ENCODE measurements around the gene TMEM120B. TPM values are rescaled to one million over a fixed set of nuclear protein-coding genes. Genes with fewer than 3 reads are reported as not detected.

The TMEM120B gene
- total RNA-seq, 4 donors from 2014 or later: 3.5 to 7.2 (median 5.1) TPM

DNA sequence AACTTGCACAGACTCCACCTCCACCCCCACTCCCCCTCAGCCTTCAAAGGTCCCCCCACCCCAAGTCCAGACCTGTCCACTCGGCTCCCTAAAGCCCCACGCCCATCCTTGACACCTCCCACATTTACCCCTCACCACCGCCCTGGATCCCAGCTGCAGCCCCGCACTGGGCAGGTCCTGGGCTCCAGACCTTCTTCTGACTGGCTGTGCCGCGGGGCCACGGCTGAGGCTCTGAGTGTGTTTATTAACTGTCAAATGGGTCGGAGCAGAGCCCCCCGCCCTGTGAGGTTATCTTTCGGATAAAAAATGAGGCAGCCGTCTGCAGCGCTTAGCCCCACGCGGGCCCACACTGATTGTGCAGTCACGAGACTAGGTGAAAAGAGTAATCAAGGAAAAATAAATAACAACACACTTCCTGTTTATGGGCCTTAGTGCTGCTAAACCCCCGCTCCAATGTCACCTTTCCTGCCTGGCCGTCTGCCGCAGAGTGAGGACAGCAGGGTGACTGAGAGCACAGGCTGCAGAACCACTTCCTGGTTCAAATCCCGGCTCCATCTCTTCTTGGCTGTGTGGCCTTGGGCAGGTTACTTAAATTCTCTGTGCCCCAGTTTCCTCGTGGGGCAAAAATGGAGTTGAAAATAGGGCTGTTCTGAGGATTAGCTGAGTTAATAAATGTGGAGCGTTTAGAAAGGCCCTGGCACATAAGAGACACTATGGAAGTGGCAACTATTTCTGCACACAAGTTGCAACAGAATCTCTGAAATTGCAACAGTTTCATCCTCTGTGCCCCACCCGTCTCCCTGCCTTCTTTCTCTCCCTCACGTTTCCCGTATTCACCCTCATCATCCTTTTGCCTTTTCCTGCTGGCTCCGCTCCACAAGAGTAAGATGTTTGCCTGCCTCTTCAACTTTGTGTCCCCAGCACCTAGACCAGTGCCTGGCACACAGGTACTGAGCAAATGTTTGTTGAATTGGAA is 100.7 kb downstream of the TMEM120B start:
- no peak for DNase-seq (ENCODE audit: low spot score in 2 of 2)
- TF ChIP-seq POLR2A (IDR thresholded peaks at IDR 0.05): no peak
- TF ChIP-seq, protein P1, sequence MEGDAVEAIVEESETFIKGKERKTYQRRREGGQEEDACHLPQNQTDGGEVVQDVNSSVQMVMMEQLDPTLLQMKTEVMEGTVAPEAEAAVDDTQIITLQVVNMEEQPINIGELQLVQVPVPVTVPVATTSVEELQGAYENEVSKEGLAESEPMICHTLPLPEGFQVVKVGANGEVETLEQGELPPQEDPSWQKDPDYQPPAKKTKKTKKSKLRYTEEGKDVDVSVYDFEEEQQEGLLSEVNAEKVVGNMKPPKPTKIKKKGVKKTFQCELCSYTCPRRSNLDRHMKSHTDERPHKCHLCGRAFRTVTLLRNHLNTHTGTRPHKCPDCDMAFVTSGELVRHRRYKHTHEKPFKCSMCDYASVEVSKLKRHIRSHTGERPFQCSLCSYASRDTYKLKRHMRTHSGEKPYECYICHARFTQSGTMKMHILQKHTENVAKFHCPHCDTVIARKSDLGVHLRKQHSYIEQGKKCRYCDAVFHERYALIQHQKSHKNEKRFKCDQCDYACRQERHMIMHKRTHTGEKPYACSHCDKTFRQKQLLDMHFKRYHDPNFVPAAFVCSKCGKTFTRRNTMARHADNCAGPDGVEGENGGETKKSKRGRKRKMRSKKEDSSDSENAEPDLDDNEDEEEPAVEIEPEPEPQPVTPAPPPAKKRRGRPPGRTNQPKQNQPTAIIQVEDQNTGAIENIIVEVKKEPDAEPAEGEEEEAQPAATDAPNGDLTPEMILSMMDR (IDR thresholded peaks at IDR 0.05): no peak
- H3K4me3 ChIP-seq (ENCODE audit: low read depth, poor library complexity, severe bottlenecking): no peak overlapping the region
- intact Hi-C loops (cut with DNase I; ENCODE audit: low total_unique reads): no loop called here
- 55 to 56% methylated on average over 25 of the region's 25 CpGs for WGBS, 2 donors

DNA sequence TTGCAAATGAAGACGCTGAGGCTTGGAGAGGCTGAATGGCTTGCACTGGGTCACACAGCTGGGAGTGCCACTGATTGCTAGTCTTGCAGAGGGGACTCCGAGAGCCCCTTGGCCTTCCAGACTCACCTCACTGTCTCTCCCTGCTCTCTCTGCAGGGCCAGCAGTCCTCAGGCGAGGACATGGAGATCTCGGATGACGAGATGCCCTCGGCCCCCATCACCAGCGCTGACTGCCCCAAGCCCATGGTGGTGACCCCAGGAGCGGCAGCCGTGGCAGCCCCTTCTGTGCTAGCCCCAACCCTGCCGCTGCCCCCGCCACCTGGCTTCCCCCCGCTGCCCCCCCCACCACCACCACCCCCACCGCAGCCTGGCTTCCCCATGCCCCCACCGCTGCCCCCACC is 101.4 kb downstream of the TMEM120B start:
- H3K4me3 ChIP-seq (ENCODE audit: low read depth, poor library complexity, severe bottlenecking): no peak overlapping the region
- no peak for TF ChIP-seq POLR2A (IDR thresholded peaks at IDR 0.05)
- TF ChIP-seq, protein P1 (IDR thresholded peaks at IDR 0.05): no peak
- WGBS, 2 donors: 89 to 90% methylated on average over 7 to 13 of the region's 14 CpGs
- intact Hi-C loops (cut with DNase I; ENCODE audit: low total_unique reads): no loop called here
- no peak for DNase-seq (ENCODE audit: low spot score in 2 of 2)

DNA sequence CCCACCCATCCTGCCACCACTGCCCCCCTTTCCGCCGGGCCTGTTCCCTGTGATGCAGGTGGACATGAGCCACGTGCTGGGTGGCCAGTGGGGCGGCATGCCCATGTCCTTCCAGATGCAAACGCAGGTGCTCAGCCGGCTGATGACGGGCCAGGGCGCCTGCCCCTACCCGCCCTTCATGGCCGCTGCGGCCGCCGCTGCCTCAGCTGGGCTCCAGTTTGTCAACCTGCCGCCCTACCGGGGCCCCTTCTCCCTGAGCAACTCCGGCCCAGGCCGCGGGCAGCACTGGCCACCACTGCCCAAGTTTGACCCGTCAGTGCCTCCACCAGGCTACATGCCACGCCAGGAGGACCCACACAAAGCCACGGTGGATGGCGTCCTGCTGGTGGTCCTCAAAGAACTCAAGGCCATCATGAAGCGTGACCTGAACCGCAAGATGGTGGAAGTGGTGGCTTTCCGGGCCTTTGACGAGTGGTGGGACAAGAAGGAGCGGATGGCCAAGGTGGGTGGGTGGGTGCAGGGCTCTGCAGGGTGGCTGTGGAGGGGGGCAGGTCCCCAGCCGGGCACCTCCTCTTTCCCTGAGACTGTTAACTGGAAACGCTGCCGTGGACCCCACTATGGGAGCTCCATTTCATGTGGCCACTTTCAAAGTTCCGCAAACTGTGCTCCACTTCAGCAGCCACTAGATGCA is 102.0 kb downstream of the TMEM120B start:
- WGBS, 2 donors: 92% methylated on average over 21 to 31 of the region's 31 CpGs
- peak in 1 of 2 donors; percentile 86 for DNase-seq (ENCODE audit: low spot score in 2 of 2)

DNA sequence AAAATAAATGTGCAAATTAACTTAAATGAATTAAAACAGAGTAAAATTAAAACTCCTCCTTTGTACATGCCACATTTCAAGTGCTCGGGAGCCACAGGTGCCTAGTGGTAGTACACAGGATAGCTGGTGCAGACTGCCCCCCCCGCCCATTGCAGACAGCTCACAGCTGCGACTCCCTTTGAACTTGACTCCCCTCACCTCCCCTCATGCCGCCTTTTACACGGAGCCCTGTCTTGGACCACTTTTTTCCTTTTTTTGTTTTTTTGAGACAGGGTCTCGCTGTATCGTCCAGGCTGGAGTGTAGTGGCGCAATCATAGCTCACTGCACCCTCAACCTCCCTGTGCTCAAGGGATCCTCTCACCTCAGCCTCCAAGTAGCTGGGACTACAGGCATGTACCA is 102.7 kb downstream of the TMEM120B start:
- TF ChIP-seq POLR2A (IDR thresholded peaks at IDR 0.05): no peak
- TF ChIP-seq, protein P1 (IDR thresholded peaks at IDR 0.05): no peak
- 82 to 91% methylated on average over 8 of the region's 8 CpGs for WGBS, 2 donors
- intact Hi-C loops (cut with DNase I; ENCODE audit: low total_unique reads): no loop called here
- no peak overlapping the region for H3K4me3 ChIP-seq (ENCODE audit: low read depth, poor library complexity, severe bottlenecking)
- DNase-seq (ENCODE audit: low spot score in 2 of 2): no peak

More for the DNA sequence above, 102.0 kb downstream of the TMEM120B start:
- intact Hi-C loops (cut with DNase I; ENCODE audit: low total_unique reads): no loop called here
- H3K4me3 ChIP-seq (ENCODE audit: low read depth, poor library complexity, severe bottlenecking): no peak overlapping the region
- no peak for TF ChIP-seq POLR2A (IDR thresholded peaks at IDR 0.05)
- TF ChIP-seq, protein P1 (IDR thresholded peaks at IDR 0.05): no peak

DNA sequence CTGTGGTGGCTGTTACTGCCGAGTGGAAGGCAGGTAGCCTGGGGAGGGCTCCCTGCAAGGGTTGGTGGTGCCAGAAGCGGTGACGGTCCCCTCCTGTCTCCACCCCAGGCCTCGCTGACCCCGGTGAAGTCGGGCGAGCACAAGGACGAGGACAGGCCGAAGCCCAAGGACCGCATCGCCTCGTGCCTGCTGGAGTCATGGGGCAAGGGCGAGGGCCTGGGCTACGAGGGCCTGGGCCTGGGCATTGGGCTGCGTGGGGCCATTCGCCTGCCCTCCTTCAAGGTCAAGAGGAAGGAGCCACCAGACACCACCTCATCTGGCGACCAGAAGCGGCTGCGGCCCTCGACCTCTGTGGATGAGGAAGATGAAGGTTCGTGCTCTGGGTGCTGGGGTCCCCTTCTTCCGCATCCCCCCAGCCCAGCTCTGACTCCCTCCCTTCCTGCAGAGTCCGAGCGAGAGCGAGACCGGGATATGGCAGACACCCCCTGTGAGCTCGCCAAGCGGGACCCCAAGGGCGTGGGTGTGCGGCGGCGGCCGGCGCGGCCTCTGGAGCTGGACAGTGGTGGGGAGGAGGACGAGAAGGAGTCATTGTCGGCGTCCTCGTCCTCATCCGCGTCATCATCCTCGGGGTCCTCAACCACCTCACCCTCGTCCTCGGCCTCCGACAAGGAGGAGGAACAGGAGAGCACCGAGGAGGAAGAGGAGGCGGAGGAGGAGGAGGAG is 104.5 kb downstream of the TMEM120B start:
- no peak for DNase-seq (ENCODE audit: low spot score in 2 of 2)
- TF ChIP-seq POLR2A (IDR thresholded peaks at IDR 0.05): no peak
- TF ChIP-seq, protein P1 (IDR thresholded peaks at IDR 0.05): no peak
- intact Hi-C loops (cut with DNase I; ENCODE audit: low total_unique reads): no loop called here
- no peak overlapping the region for H3K4me3 ChIP-seq (ENCODE audit: low read depth, poor library complexity, severe bottlenecking)
- WGBS, 2 donors: 94% methylated on average over 40 to 47 of the region's 47 CpGs

All from lower leg skin (tissue), 4 donors.